Right forelimb (tissue), 1 donor: Measurements from ENCODE around the gene C3orf20.

Experiments used
- DNase-seq: peaks from one replicate; pipeline ENCODE4 v3.0.0-alpha.2; 2018

The C3orf20 gene

GRCh38 chr3:14780927-14781507 is 106.1 kb downstream of the C3orf20 start:
- DNase-seq, result no peak

- peak; percentile 29 for DNase-seq
Observed at GRCh38 chr3:14783480-14784086, 108.6 kb downstream of the C3orf20 start.

- DNase-seq, result peak; percentile 33
Observed at GRCh38 chr3:14784087-14784681, 109.2 kb downstream of the C3orf20 start.

GRCh38 chr3:14785207-14786155 is 110.5 kb downstream of the C3orf20 start:
- DNase-seq, result peak; percentile 30

GRCh38 chr3:14786369-14786768 is 111.4 kb downstream of the C3orf20 start:
- DNase-seq, result no peak

GRCh38 chr3:14787630-14788029 is 112.7 kb downstream of the C3orf20 start:
- DNase-seq, result peak; percentile 11

GRCh38 chr3:14788644-14789043 is 113.7 kb downstream of the C3orf20 start:
- DNase-seq, result peak; percentile 32

GRCh38 chr3:14789221-14789620 is 114.3 kb downstream of the C3orf20 start:
- DNase-seq, result peak; percentile 31

GRCh38 chr3:14789640-14790285 is 114.8 kb downstream of the C3orf20 start:
- DNase-seq, result peak; percentile 23

GRCh38 chr3:14791343-14791945 is 116.5 kb downstream of the C3orf20 start:
- peak; percentile 79 for DNase-seq

- DNase-seq, result peak; percentile 29
Observed at GRCh38 chr3:14792691-14793121, 117.8 kb downstream of the C3orf20 start.

GRCh38 chr3:14793126-14793857 is 118.4 kb downstream of the C3orf20 start:
- DNase-seq, result peak; percentile 39

- DNase-seq, result no peak
Observed at GRCh38 chr3:14793858-14794234, 118.9 kb downstream of the C3orf20 start.

- no peak for DNase-seq
Observed at GRCh38 chr3:14794435-14794834, 119.5 kb downstream of the C3orf20 start.

GRCh38 chr3:14795996-14796395 is 121.1 kb downstream of the C3orf20 start:
- DNase-seq, result no peak

GRCh38 chr3:14796403-14797077 is 121.6 kb downstream of the C3orf20 start:
- DNase-seq, result peak; percentile 37

GRCh38 chr3:14797731-14798130 is 122.8 kb downstream of the C3orf20 start:
- DNase-seq, result peak; percentile 22

- peak; percentile 31 for DNase-seq
Observed at GRCh38 chr3:14798231-14798630, 123.3 kb downstream of the C3orf20 start.

GRCh38 chr3:14799146-14799545 is 124.2 kb downstream of the C3orf20 start:
- peak; percentile 2 for DNase-seq

GRCh38 chr3:14801031-14801430 is 126.1 kb downstream of the C3orf20 start:
- DNase-seq, result peak; percentile 5
